Measurements from ENCODE around the gene IFFO2. TPM values are rescaled to one million over a fixed set of nuclear protein-coding genes. Genes with fewer than 3 reads are reported as not detected.
A peak's percentile ranks its signal among the peaks of the same experiment; 100 is the strongest.

IFFO2 gene
- total and polyA plus RNA-seq, 2 of the 13 experiments (the other 11 are each of a cell fraction or from before 2014, with no cell fraction given) = 7.3 to 16.7 TPM

DNA sequence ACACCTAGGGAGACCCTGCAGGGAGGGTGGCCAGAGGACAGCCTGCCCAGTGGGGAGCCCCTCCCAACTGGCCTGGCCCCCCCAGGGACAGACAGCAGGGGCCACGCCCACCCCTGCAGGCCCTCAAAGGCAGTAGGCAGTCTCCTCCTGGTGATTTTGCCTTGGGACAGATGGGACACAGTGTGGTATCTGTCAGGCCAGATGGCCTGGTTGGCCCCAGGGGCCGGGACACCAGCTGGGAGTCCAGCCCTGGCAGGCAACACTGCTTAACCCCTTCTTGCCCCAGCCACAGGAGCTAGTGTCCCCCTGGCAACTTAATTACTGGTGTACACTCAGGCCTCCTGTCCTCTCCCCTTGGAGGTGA is 17.8 kb downstream of the IFFO2 start:
- ChIA-PET CTCF (ENCODE audit: low intra/inter-chr PET ratio, low total read pairs) (no interaction called here), POLR2A (interaction anchor here (1.5 kb wide), 1 partner anchor 10 kb away, joined by 8 read pairs; no protein-coding TSS in a partner anchor)
- ATAC-seq (peak; percentile 6), FAIRE-seq (no peak), DNase-seq (ENCODE audit: low spot score) (no peak)
- Histone ChIP-seq H3K4me2 (ENCODE audit: low read depth, low read length) (no peak overlapping the region), H3K4me3 (replicated peaks in 1 of 3; ENCODE audit: insufficient read depth in 1 of 3, low read depth in 2 of 3, low read length in 3 of 3) (no peak overlapping the region), H3K79me2 (ENCODE audit: insufficient read depth, low read length) (peaks cover 40% of the 10 kb centered on the region), H3K4me1 (ENCODE audit: insufficient read depth, low read length) (peaks cover 70% of the 10 kb centered on the region), H2AFZ (ENCODE audit: low read length) (no peak overlapping the region), H3K9me3 (ENCODE audit: low read length) (no peaks in the 10 kb centered on the region), H3K27ac (ENCODE audit: extremely low read length, insufficient read depth, low read length) (no peak overlapping the region), H3K9ac (ENCODE audit: insufficient read depth, low read depth, low read length) (no peak overlapping the region), H3K27me3 (ENCODE audit: control insufficient read depth in 1 of 2, insufficient read depth in 2 of 2, low read length in 2 of 2) (no peaks in the 10 kb centered on the region), H3K36me3 (replicated peaks in 1 of 2; ENCODE audit: control insufficient read depth in 1 of 2, insufficient read depth in 2 of 2, low read length in 2 of 2) (peaks cover 0 to 4% of the 10 kb centered on the region in 2 experiments; a peak in 1 of 5 replicates), H4K20me1 (ENCODE audit: insufficient read depth, low read length) (peaks cover 14% of the 10 kb centered on the region)
- intact Hi-C loops (cut with micrococcal nuclease; ENCODE audit: unreplicated experiment) = no loop called here
- no CpG with 5 or more reads among the region's 2 CpGs for whole genome bisulfite sequencing (ENCODE audit: low lambda C conversion rate)
- BruUV-seq (replicated peaks) = no TSS peak
- in situ Hi-C loops (cut with HindIII; ENCODE audit: extremely low pct_ligation_motif_present, low pct_unique_long_range_greater_than_20kb) = no loop called here
- no peak for TF ChIP-seq PCBP1 (IDR thresholded peaks at IDR 0.05; ENCODE audit: borderline replicate concordance, low read depth, low read length)
- TF ChIP-seq, protein P1, sequence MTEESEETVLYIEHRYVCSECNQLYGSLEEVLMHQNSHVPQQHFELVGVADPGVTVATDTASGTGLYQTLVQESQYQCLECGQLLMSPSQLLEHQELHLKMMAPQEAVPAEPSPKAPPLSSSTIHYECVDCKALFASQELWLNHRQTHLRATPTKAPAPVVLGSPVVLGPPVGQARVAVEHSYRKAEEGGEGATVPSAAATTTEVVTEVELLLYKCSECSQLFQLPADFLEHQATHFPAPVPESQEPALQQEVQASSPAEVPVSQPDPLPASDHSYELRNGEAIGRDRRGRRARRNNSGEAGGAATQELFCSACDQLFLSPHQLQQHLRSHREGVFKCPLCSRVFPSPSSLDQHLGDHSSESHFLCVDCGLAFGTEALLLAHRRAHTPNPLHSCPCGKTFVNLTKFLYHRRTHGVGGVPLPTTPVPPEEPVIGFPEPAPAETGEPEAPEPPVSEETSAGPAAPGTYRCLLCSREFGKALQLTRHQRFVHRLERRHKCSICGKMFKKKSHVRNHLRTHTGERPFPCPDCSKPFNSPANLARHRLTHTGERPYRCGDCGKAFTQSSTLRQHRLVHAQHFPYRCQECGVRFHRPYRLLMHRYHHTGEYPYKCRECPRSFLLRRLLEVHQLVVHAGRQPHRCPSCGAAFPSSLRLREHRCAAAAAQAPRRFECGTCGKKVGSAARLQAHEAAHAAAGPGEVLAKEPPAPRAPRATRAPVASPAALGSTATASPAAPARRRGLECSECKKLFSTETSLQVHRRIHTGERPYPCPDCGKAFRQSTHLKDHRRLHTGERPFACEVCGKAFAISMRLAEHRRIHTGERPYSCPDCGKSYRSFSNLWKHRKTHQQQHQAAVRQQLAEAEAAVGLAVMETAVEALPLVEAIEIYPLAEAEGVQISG (CRISPR knock-in tag; IDR thresholded peaks at IDR 0.05) = no peak
- TF ChIP-seq NFYB (CRISPR knock-in tag; IDR thresholded peaks at IDR 0.05) = peak; percentile 13; the same call in 1 of the 2 replicates
- TF ChIP-seq MYC (CRISPR knock-in tag; IDR thresholded peaks at IDR 0.05; ENCODE audit: borderline replicate concordance) = 0 out of 2 replicates have a peak, but pooled peaks have one; percentile 11
- TF ChIP-seq PITX1 (CRISPR knock-in tag; IDR thresholded peaks at IDR 0.05) = no peak
- no peak for TF ChIP-seq SAP130 (CRISPR knock-in tag; IDR thresholded peaks at IDR 0.05; ENCODE audit: low read depth)
- no peak for TF ChIP-seq ZNF644 (CRISPR knock-in tag; IDR thresholded peaks at IDR 0.05; ENCODE audit: low read depth)
- TF ChIP-seq ZNF335 (CRISPR knock-in tag; IDR thresholded peaks at IDR 0.05) = no peak
- no peak for TF ChIP-seq ZNF33B (CRISPR knock-in tag; IDR thresholded peaks at IDR 0.05)
- TF ChIP-seq, protein P2, sequence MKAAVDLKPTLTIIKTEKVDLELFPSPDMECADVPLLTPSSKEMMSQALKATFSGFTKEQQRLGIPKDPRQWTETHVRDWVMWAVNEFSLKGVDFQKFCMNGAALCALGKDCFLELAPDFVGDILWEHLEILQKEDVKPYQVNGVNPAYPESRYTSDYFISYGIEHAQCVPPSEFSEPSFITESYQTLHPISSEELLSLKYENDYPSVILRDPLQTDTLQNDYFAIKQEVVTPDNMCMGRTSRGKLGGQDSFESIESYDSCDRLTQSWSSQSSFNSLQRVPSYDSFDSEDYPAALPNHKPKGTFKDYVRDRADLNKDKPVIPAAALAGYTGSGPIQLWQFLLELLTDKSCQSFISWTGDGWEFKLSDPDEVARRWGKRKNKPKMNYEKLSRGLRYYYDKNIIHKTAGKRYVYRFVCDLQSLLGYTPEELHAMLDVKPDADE (CRISPR knock-in tag; IDR thresholded peaks at IDR 0.05) = no peak
- no peak for TF ChIP-seq ZNF383 (CRISPR knock-in tag; IDR thresholded peaks at IDR 0.05; ENCODE audit: borderline replicate concordance)
- TF ChIP-seq, protein P3, sequence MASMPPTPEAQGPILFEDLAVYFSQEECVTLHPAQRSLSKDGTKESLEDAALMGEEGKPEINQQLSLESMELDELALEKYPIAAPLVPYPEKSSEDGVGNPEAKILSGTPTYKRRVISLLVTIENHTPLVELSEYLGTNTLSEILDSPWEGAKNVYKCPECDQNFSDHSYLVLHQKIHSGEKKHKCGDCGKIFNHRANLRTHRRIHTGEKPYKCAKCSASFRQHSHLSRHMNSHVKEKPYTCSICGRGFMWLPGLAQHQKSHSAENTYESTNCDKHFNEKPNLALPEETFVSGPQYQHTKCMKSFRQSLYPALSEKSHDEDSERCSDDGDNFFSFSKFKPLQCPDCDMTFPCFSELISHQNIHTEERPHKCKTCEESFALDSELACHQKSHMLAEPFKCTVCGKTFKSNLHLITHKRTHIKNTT (CRISPR knock-in tag; IDR thresholded peaks at IDR 0.05) = no peak
- no peak for TF ChIP-seq ARNTL (CRISPR knock-in tag; IDR thresholded peaks at IDR 0.05)
- TF ChIP-seq NFATC3 (CRISPR knock-in tag; IDR thresholded peaks at IDR 0.05) = no peak
- no peak for TF ChIP-seq ZIK1 (CRISPR knock-in tag; IDR thresholded peaks at IDR 0.05; ENCODE audit: borderline replicate concordance, low read depth)
- TF ChIP-seq PHF20 (CRISPR knock-in tag; IDR thresholded peaks at IDR 0.05) = no peak
- TF ChIP-seq THYN1 (CRISPR knock-in tag; IDR thresholded peaks at IDR 0.05; ENCODE audit: borderline replicate concordance, low read depth) = no peak
- TF ChIP-seq HNRNPLL (IDR thresholded peaks at IDR 0.05; ENCODE audit: low read depth, low read length, poor library complexity, severe bottlenecking) = no peak
- TF ChIP-seq MTERF4 (CRISPR knock-in tag; IDR thresholded peaks at IDR 0.05) = no peak
